GM18907 (cell line): ENCODE measurements around the gene ANKRD17.
"Not testable (repeated sequence)": the region's sequence is repeated elsewhere in the genome, so short reads cannot be mapped to it uniquely, and the experiment has no call there.

ENCODE experiments used
- ATAC-seq: cut with Tn5 transposase; IDR thresholded peaks from one replicate; pipeline ENCODE4 v1.9.1; 2021; ENCODE audit warnings: mild to moderate bottlenecking, moderate library complexity; ENCODE audit not compliant: unreplicated experiment

ANKRD17 gene, protein sequence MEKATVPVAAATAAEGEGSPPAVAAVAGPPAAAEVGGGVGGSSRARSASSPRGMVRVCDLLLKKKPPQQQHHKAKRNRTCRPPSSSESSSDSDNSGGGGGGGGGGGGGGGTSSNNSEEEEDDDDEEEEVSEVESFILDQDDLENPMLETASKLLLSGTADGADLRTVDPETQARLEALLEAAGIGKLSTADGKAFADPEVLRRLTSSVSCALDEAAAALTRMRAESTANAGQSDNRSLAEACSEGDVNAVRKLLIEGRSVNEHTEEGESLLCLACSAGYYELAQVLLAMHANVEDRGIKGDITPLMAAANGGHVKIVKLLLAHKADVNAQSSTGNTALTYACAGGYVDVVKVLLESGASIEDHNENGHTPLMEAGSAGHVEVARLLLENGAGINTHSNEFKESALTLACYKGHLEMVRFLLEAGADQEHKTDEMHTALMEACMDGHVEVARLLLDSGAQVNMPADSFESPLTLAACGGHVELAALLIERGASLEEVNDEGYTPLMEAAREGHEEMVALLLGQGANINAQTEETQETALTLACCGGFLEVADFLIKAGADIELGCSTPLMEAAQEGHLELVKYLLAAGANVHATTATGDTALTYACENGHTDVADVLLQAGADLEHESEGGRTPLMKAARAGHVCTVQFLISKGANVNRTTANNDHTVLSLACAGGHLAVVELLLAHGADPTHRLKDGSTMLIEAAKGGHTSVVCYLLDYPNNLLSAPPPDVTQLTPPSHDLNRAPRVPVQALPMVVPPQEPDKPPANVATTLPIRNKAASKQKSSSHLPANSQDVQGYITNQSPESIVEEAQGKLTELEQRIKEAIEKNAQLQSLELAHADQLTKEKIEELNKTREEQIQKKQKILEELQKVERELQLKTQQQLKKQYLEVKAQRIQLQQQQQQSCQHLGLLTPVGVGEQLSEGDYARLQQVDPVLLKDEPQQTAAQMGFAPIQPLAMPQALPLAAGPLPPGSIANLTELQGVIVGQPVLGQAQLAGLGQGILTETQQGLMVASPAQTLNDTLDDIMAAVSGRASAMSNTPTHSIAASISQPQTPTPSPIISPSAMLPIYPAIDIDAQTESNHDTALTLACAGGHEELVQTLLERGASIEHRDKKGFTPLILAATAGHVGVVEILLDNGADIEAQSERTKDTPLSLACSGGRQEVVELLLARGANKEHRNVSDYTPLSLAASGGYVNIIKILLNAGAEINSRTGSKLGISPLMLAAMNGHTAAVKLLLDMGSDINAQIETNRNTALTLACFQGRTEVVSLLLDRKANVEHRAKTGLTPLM (N-terminal part only)

DNA sequence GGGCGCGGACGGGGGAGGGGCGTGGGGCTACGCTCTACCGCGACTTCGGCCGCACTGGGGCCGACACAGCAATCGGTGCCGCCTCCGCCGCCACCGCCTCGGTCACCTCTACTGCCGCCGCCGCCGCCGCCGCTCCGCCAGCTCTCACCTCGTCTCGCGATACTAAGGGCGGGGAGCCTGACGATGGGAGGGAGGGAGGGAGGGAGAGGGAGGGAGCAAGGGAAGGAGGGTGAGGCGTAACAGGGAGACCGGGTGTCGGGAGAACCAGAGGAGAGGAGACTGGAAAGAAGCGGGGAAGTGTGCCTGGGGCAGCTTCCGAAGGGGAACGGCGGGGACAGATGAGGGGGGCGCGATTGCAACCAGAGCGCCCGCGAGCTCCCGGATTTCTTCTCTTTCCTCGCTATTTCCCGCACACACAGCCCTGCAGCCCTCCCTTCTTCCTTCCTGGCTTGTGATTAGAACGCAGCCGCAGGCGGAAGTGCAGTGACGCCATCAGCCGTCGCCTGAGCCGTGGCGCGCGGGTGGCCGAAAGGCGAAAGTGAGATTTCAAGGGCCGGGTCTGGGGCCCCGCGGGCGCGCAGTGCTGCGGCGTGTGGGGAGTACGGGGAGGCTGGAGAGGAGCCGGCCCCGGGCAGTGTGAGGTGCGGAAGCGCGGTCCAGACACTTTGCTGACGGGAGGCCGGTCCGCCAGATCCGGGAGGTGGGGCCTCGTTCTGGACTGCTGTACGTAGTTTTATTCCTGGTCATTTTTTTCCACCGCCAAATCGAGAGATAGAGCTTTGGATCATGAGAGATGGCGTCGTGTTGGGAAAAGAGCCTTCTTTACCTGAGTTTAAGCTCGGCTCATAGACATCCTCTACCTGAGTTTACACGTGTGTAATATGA, at the start of gene ANKRD17:
ANKRD17 (minus strand) TSS at position 113 of the 885 bp plus-strand sequence. CDS start 130 bp downstream, outside the sequence.
- peak; percentile 83 for ATAC-seq

DNA sequence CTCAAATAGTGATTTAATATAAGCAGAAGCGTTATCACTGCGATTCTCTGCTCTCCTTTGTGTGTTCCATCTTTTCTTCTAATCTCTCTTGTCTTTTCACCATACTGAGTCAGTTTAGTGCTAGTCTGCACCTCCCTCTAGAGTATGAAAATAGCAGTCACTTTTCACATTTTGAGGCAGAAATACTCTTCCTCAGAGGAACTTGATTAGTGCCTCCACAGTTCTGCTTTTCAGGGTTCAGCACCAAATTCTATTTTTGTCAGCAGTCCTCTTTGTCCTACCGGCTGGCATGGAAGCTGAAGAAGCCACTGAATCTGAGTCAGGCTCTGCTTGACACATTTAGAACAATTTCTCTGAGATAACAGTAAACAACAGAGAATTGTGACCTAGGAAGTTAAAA, 49.7 kb upstream of the ANKRD17 start:
- peak; percentile 70 for ATAC-seq

DNA sequence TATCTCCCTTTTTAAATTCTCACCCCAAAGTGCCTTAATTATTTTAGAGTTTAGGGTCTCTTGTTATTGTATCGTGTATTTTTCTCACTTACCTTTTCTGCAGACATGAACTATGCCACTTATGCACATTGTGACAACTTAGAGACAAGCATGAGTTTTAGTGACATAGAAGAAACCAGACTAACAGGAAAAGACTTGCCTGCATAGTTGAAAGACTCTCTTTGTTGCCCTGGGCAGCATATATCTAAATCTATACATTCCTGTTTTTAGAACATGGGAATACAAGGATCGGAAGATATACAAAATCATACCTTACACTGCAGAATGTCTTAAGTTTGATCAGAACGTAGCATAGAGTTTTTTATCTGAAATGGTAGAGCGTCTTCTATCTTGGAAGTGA, 45.1 kb upstream of the ANKRD17 start:
- no peak for ATAC-seq

DNA sequence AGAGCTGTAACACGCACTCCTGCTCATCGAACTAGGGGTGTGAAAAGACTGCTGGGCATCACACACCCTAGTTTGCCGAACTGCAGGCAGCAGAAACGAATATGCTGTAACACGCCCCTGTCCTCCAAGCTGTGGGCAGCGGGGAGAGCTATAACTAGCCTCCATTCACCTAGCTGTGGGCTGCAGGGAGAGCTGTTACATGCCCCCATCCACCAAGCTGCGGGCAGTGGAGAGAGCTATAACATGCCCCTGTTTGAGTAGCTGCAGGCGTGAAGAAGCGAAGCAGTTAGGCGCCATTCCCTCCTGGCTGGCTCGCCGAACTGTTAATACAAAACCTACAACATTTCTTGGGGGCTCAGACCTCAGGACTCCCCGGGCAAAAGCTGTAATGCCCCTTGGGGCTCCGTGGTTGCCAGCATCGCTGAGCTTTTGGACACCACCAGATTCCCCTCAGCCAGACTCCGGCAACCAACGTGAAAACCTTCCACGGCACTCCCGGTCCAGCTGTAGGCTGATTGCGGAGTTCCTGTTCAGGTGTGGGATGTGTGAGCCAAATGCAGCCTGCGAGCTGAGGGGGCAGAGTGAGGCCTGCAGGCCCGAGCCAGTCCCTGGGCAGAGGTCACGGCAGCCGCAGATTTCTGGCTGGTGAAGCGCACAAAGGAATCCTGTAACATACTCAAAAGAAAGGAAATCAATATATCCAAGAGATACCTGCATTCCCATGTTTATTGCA, 41.1 kb upstream of the ANKRD17 start:
- ATAC-seq = no peak

DNA sequence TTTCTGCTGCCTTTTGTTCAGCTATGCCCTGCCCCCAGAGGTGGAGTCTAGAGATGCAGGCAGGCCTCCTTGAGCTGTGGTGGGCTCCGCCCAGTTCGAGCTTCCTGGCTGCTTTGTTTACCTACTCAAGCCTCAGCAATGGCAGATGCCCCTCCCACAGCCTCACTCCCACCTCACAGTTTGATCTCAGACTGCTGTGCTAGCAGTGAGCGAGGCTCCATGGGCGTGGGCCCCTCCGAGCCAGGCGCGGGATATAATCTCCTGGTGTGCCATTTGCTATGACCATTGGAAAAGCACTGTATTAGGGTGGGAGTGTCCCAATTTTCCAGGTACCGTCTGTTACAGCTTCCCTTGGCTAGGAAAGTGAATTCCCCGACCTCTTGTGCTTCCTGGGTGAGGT, 34.1 kb upstream of the ANKRD17 start:
- not testable (repeated sequence) for ATAC-seq

DNA sequence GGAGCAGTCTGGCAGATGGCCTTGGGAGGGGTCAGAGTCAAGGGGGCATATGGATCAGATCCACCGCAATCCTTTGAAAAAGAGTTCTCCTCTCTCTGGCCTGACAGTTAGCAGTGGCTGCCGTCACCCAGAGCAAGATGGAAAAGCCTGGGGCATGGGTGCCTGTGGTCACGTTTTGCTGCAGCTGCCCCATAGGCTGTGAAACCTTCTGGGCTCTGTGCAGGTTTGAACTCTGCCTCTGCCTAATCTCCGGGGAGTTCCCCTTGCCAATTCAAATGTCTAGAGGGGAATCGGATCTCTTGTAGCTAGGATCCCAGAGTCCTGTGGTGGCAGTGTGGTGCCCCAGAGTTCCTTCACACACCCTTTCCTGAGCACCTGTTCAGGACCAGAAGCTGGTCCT, 23.4 kb upstream of the ANKRD17 start:
- no peak for ATAC-seq

DNA sequence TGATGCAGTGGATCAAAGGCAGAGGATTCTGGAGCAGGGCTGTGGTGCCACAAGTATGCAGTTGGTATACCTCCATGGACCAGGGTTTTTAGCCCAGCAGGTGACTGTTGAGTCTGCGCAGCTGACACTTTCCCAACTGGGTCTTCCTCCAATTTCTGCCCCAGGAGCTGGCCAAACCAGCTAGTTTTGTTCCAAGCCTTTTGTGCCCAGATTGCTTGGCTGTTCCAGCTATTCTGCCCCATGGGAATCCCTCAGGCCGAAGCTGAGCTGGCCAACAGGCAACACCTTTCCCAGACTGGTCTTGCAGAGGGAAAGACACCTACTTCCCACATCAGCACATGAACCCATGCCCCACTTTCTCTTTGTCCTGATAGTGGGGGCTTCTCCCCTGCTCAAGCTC, 22.8 kb upstream of the ANKRD17 start:
- no peak for ATAC-seq

DNA sequence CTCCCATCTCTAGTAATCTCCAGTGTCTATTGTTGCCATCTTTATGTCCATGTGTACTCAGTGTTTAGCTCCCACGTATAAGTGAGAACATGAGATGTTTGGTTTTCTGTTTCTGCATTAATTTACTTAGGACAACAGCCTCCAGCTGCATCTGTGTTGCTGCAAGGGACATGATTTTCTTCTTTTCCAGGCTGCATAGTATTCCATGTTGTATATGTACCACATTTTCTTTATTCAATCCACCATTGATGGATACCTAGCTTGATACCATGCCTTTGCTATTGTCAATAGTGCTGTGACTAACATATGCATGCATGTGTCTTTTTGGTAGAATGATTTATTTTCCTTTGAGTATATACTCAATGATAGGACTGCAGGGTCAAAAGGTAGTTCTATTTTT, 18.6 kb upstream of the ANKRD17 start:
- no peak for ATAC-seq

DNA sequence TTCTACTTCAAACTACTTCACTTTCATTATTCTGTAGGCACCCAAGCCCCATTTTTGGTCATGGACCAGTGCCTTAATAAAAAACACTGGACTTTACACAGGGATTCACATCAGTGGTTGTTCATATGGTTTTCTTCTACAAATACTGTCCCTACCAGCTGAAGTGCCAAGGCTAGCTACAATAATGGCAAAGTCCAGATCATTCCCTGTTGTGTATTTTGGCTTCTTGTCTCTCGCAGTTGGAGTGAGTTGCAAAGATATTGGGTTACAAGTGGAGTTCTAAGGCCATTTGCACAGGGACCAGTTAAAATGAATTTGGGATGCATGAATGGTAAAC, 16.7 kb upstream of the ANKRD17 start:
- ATAC-seq = no peak

DNA sequence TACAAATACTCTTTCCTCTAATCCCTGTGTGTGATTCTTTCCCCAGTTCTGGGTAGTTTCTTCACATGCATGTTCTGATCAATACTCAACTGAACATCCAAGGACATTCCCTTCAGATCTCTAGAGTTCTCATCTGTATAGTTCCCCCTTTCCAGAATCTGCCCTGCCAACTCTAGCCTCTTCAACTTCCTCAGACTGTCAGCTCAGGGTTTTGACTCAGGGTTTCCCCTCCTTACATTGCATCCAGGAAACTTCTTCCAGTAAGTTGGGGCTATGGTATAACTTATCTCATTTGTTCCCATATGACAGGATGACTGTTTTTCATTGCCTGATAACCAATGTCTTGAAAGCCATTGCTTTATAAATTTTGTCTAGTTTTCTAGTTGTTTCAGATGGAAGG, 14.2 kb upstream of the ANKRD17 start:
- ATAC-seq = no peak

DNA sequence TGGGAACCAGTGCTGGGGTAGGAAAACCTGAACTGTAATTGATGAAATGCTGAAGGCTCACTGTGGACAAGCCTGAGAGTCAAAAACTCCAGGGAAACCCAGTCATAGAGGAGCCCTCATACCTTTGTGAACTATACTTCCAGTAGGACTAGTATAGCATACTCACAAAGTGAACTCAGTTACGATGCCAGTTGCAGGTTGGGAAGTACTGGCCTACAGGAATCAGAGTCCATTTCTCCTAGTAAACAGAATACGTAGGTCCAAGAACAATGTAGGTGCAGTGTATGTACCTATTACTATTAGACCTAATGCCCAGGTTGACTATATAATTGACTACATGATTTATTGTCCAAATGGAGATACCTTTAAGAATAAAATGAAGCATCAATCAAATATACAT, 8.5 kb upstream of the ANKRD17 start:
- ATAC-seq = no peak

DNA sequence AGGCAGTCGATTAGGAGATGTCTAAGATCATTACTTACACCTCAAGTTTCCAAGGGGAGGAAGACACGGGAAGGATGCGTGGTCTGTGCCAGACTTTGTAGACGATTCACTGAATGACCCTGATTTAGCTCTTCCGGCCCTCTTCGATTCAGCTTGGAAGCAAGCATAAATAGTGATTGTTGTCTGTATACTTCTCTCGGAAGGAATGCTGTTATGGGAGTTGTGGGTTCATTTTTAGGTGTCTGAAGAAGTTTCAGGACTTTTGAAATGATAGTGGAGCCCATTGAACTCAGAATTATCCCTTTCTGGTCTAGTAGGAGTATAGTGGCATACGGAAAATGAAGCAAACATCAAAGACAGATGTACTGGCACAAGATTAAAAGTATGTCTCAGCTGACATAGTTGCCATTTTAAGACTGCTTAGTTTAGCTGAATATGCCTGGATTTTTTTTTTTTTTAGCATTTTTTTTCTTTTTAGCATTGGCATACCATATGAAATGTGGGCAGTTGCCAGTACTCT, 1.0 kb upstream of the ANKRD17 start:
- ATAC-seq = peak; percentile 18

DNA sequence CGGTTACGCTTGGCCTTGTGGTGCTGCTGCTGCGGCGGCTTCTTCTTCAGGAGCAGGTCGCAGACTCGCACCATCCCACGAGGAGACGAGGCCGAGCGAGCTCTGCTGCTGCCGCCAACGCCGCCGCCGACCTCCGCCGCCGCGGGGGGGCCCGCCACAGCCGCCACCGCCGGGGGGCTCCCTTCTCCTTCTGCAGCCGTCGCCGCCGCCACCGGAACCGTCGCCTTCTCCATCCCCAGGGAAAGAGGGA, 237 bp downstream of the ANKRD17 start:
- peak; percentile 35 for ATAC-seq

DNA sequence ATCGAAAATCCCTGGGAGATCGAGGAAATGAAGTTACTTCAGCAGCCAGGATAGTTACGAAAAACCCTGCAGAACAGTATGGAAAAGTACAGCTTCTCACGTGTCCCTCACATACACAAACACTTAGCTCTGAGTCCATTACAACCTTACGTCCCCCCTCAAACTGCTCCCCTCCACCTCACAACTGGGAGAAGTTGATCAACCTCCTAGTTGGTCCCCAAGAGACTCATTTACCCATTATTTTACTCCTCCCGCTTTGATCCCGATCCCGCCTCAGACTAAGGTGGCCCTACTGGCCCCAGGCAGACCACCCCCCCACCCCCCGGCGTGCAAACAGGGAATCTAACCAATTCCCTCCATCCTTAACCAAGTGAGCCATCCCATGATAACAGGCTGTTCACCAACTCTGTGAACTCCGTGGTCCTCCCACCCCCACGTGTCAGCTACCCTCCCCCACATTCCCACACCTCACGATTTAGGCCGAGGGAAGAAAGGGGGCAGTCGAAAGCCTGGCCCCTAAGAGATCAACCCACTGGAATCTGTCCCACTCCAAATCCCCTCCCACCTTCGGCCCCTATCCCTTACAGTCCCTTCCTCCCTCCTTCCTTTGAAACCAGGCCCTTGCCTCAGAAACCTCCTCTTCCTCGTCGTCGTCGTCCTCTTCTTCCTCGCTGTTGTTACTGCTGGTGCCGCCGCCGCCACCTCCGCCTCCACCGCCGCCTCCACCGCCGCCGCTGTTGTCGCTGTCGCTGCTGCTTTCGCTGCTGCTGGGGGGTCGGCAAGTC, 755 bp downstream of the ANKRD17 start:
- ATAC-seq = peak; percentile 20

DNA sequence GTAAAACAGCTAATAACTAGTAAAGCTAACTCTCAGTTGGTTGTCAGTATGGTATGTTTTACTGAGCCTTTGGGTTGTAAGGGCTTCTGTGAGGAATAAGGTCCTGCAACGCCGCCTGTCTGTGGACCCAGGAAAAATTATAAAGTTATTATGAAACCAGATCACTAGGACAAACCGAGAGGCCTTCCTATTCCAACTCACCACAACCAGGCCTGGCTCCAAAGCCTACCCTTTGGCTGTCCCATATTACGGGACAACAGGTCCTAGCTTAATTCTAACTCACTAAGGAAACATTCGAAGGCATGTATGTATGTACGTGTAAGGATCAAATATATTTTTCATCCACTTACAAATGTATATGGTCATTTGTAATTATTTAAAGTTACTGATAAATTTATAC, 1.4 kb downstream of the ANKRD17 start:
- peak; percentile 29 for ATAC-seq

DNA sequence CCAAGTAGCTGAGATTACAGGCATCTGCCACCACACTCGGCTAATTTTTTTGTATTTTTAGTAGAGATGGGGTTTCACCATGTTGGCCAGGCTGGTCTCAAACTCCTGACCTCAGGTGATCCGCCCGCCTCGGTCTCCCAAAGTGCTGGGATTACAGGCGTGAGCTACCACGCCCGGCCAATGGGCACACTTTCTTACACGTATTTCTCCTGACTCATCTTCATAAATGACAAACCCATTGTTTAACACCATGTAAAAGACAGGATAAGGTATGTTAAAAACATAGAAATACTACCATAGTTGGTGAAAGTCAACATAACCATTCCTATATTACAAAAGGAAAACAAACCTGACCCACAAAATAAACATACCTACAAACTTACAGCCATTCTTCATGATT, 2.8 kb downstream of the ANKRD17 start:
- ATAC-seq = not testable (repeated sequence)

DNA sequence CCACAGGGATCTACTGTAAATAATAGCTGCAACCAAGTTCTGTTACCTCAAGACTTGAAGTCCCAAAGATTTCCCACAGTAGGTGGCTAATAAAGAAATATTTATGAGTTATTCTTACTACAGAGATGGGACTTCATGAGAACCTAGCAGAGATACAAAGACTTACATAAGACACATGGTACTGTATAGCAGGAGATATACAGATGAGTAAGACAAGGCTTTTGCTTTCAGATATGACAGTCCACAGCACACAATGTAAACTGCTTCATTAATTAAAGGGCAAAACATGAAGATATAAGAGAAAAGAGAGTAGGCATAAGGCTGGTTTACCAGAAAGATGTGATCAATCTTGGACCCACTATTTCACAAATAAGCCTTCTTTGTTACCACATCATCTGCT, 6.6 kb downstream of the ANKRD17 start:
- no peak for ATAC-seq

DNA sequence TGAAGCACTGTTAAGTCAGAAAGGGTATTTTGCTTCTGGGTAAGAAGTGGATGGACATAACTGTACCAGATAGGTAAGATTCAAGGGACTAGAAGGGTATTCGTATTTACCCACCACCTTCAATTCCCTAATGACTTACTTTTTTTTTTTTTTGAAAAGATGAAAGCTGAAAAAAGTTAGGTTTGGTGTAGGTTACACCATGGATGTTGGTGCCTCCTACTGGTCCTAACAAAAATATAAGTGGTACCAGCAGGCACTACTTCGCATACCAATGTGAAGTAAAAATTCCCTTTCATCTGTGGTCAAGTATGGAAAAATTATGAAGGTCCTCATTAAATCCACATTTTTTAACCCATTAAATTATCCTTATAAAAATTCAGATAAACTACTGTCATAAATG, 7.2 kb downstream of the ANKRD17 start:
- ATAC-seq = no peak

DNA sequence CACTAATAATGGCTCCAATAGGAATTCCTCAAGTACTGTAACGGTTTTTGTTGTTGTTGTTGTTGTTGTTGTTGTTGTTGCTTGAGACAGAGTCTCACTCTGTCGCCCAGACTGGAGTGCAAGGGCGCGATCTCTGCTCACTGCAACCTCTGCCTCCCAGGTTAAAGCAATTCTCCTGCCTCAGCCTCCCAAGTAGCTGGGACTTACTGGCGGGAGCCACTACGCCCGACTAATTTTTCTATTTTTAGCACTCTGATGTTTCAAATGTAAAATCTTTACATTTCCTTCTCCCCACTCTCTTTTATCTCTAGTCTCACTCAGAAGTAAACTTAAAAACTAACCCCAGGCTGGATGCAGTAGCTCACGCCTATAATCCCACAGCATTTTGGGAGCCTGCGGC, 8.0 kb downstream of the ANKRD17 start:
- no peak for ATAC-seq
